ENCODE data around the gene OSCP1.
A peak's percentile ranks its signal among the peaks of the same experiment; 100 is the strongest.

Gene OSCP1

GRCh38 chr1:36472656-36473055, 22.4 kb upstream of the OSCP1 start:
- no peak for DNase-seq (ENCODE audit: low spot score)

- DNase-seq (ENCODE audit: low spot score), result no peak
These were observed 21.8 kb upstream of the OSCP1 start for GRCh38 chr1:36471830-36472641.

- DNase-seq (ENCODE audit: low spot score), result no peak
These were observed 18.9 kb upstream of the OSCP1 start for GRCh38 chr1:36469163-36469562.

GRCh38 chr1:36467700-36468455, 17.6 kb upstream of the OSCP1 start:
- no peak for DNase-seq (ENCODE audit: low spot score)

GRCh38 chr1:36467027-36467410, 16.8 kb upstream of the OSCP1 start:
- DNase-seq (ENCODE audit: low spot score), result no peak

- DNase-seq (ENCODE audit: low spot score), result no peak
These were observed 16.2 kb upstream of the OSCP1 start for GRCh38 chr1:36466370-36467026.

GRCh38 chr1:36465731-36466369, 15.6 kb upstream of the OSCP1 start:
- DNase-seq (ENCODE audit: low spot score), result peak; percentile 68

GRCh38 chr1:36464605-36465393, 14.5 kb upstream of the OSCP1 start:
- DNase-seq (ENCODE audit: low spot score), result no peak

GRCh38 chr1:36463803-36464604, 13.8 kb upstream of the OSCP1 start, which contains the start of gene MRPS15:
TSS of gene MRPS15 (minus strand) at chr1:36464384. CDS start at chr1:36464275, 109 bp downstream.
- DNase-seq (ENCODE audit: low spot score), result peak; percentile 97

- DNase-seq (ENCODE audit: low spot score), result no peak
These were observed 13.2 kb upstream of the OSCP1 start for GRCh38 chr1:36463463-36463802.

- no peak for DNase-seq (ENCODE audit: low spot score)
These were observed 8.7 kb upstream of the OSCP1 start for GRCh38 chr1:36458910-36459309.

- DNase-seq (ENCODE audit: low spot score), result no peak
These were observed 7.4 kb upstream of the OSCP1 start for GRCh38 chr1:36457691-36458090.

GRCh38 chr1:36456391-36456928, 6.2 kb upstream of the OSCP1 start:
- no peak for DNase-seq (ENCODE audit: low spot score)

GRCh38 chr1:36455386-36455785, 5.1 kb upstream of the OSCP1 start:
- no peak for DNase-seq (ENCODE audit: low spot score)

GRCh38 chr1:36453600-36454388, 3.5 kb upstream of the OSCP1 start:
- no peak for DNase-seq (ENCODE audit: low spot score)

GRCh38 chr1:36453051-36453450, 2.8 kb upstream of the OSCP1 start:
- no peak for DNase-seq (ENCODE audit: low spot score)

- DNase-seq (ENCODE audit: low spot score), result no peak
These were observed 661 bp upstream of the OSCP1 start for GRCh38 chr1:36450919-36451305.

GRCh38 chr1:36448530-36449056, 1.7 kb downstream of the OSCP1 start:
- DNase-seq (ENCODE audit: low spot score), result no peak

GRCh38 chr1:36447450-36447849, 2.8 kb downstream of the OSCP1 start:
- DNase-seq (ENCODE audit: low spot score), result no peak

Data from GM03348 (cell line).